Peyer's patch (tissue), 4 donors: ENCODE results near the gene USP17L11. TPM values are rescaled to one million over a fixed set of nuclear protein-coding genes. Genes with fewer than 3 reads are reported as not detected.
"Not testable (repeated sequence)": the region's sequence is repeated elsewhere in the genome, so short reads cannot be mapped to it uniquely, and the experiment has no call there.

Experiments
- DNase-seq, 3 donors: peaks; one replicate each; pipeline ENCODE4 v3.0.0-alpha.2; 2017 to 2019
- H3K27ac ChIP-seq, 4 donors: fragments of 200-600 bp; sonication (generic); one replicate each; pipeline ENCODE4 v1.5.1; 2016 to 2019
- H3K27me3 ChIP-seq, 2 donors: fragments of 200-600 bp; sonication (generic); one replicate each; pipeline ENCODE4 v1.5.1; 2019
- H3K36me3 ChIP-seq, 3 donors: fragments of 200-600 bp; sonication (generic); one replicate each; pipeline ENCODE4 v1.5.1; 2016 to 2019
- H3K4me1 ChIP-seq, 4 donors: fragments of 200-600 bp; sonication (generic); one replicate each; pipeline ENCODE4 v1.5.1; 2016 to 2019
- H3K4me3 ChIP-seq, 4 donors: fragments of 200-600 bp; sonication (generic); 1 replicate in 3 of 4; 2 replicates in 1 of 4; pipeline ENCODE4 v1.5.1; 2016 to 2019; ENCODE audit warnings: mild to moderate bottlenecking in 1 of 4
- H3K9me3 ChIP-seq, 4 donors: fragments of 200-600 bp; sonication (generic); one replicate each; pipeline ENCODE4 v1.5.1; 2016 to 2019; ENCODE audit warnings: mild to moderate bottlenecking in 1 of 4
- total RNA-seq, 4 donors: library from RNA; depleted of rRNA; stranded (reverse); fragments of >200 nt; gene quantifications; one replicate each; pipeline ENCODE4 v1.1.0, GENCODE V29; 2016

USP17L11 gene
- total RNA-seq, 4 donors from 2014 or later: not detected

DNA sequence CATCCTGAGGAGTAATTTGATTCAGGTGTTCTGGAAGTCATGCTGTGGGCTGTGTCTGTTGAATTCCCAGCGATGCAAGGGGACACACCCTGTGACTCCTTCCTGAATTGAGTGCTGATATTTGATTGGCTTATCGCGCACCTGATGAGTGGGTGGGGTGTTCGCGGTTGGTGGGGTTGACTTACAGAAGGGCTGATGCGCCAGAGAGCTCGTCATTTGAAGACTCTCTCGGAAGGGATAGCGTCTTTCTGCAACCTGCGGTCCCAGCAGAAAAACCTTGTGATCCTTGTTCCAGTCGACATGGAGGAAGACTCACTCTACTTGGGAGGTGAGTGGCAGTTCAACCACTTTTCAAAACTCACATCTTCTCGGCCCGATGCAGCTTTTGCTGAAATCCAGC lies 47.4 kb downstream of the USP17L11 start, which contains the start of gene USP17L21:
Gene USP17L21, plus strand, starts transcription at position 301 of the 400 bp plus-strand sequence. Its CDS starts 0 bp downstream, at position 301.
- not testable (repeated sequence) for H3K4me1 ChIP-seq, DNase-seq, H3K9me3 ChIP-seq, H3K27me3 ChIP-seq, H3K4me3 ChIP-seq, H3K36me3 ChIP-seq, H3K27ac ChIP-seq

Other genes with a start within 250 kb of the USP17L11 start
- gene FAM90A26, start 45.0 kb upstream of the USP17L11 start, total RNA-seq: not detected
- gene USP17L10, start 4.7 kb upstream of the USP17L11 start, total RNA-seq: not detected
- gene USP17L12, start 4.7 kb downstream of the USP17L11 start, total RNA-seq: not detected
- gene USP17L13, start 9.5 kb downstream of the USP17L11 start, total RNA-seq: not detected
- gene USP17L15, start 19.0 kb downstream of the USP17L11 start, total RNA-seq: not detected
- gene USP17L17, start 28.5 kb downstream of the USP17L11 start, total RNA-seq: not detected
- not detected for gene USP17L18, start 33.2 kb downstream of the USP17L11 start, total RNA-seq
- gene USP17L19, start 38.0 kb downstream of the USP17L11 start, total RNA-seq: not detected
- not detected for gene USP17L20, start 42.7 kb downstream of the USP17L11 start, total RNA-seq
- not detected for gene USP17L21, start 47.5 kb downstream of the USP17L11 start, total RNA-seq
- not detected for gene USP17L22, start 52.2 kb downstream of the USP17L11 start, total RNA-seq
- gene USP17L24, start 109.8 kb downstream of the USP17L11 start, total RNA-seq: not detected
- not detected for gene USP17L25, start 114.5 kb downstream of the USP17L11 start, total RNA-seq
- gene USP17L26, start 119.3 kb downstream of the USP17L11 start, total RNA-seq: not detected
- not detected for gene USP17L5, start 124.0 kb downstream of the USP17L11 start, total RNA-seq
- gene USP17L27, start 128.7 kb downstream of the USP17L11 start, total RNA-seq: not detected
- gene USP17L28, start 133.5 kb downstream of the USP17L11 start, total RNA-seq: not detected
- not detected for gene USP17L29, start 138.2 kb downstream of the USP17L11 start, total RNA-seq
- not detected for gene USP17L30, start 147.7 kb downstream of the USP17L11 start, total RNA-seq
- gene DEFB131A, start 229.0 kb downstream of the USP17L11 start, total RNA-seq: not detected